ENCODE data around the gene SP110. TPM values are rescaled to one million over a fixed set of nuclear protein-coding genes. Genes with fewer than 3 reads are reported as not detected.
A peak's percentile ranks its signal among the peaks of the same experiment; 100 is the strongest.

SP110 gene
- total and polyA plus RNA-seq, 7 experiments from 2014 or later = 89.8 to 182 (median 108) TPM

- no peaks in the 10 kb centered on the region for H3K9me3 ChIP-seq (ENCODE audit: control insufficient read depth in 2 of 3, low read length in 3 of 3)
- H3K36me3 ChIP-seq (ENCODE audit: control insufficient read depth in 2 of 3, insufficient read depth in 3 of 3, low read length in 3 of 3) = no peaks in the 10 kb centered on the region
- POLR2A ChIA-PET = no interaction called here
- CTCF ChIA-PET = interaction anchor here (0.7 kb wide), 1 partner anchor 375 kb away, joined by 3 read pairs; no protein-coding TSS in a partner anchor
- no peaks in the 10 kb centered on the region for H3K27me3 Mint-ChIP-seq
- intact Hi-C loops (cut with micrococcal nuclease) = no loop called here
- H3K36me3 Mint-ChIP-seq = peaks cover 0 to 17% (median 1%) of the 10 kb centered on the region in 5 donors
- no peaks in the 10 kb centered on the region for H3K27me3 ChIP-seq (ENCODE audit: control insufficient read depth in 2 of 2, insufficient read depth in 2 of 2, low read length in 2 of 2)
- H3K4me1 Mint-ChIP-seq = peaks cover 6 to 10% (median 6%) of the 10 kb centered on the region in 7 donors
- DNase-seq = no peak
- ATAC-seq = no peak
- H3K4me3 Mint-ChIP-seq = no peak overlapping the region
- peaks cover 0 to 5% (median 0%) of the 10 kb centered on the region in 11 donors for H3K9me3 Mint-ChIP-seq
- H3K27ac Mint-ChIP-seq = no peak overlapping the region
- H3K4me3 ChIP-seq (ENCODE audit: low read length) = no peak overlapping the region
- no peaks in the 10 kb centered on the region for H3K4me1 ChIP-seq (ENCODE audit: control insufficient read depth in 2 of 2, insufficient read depth in 2 of 2, low read length in 2 of 2)
- H3K27ac ChIP-seq (ENCODE audit: low read depth, low read length) = no peak overlapping the region
These were observed 61.3 kb downstream of the SP110 start for GRCh38 chr2:230158468-230158867.

GRCh38 chr2:230156782-230157699, 62.7 kb downstream of the SP110 start:
- DNase-seq = no peak
- H3K27me3 ChIP-seq (ENCODE audit: control insufficient read depth in 2 of 2, insufficient read depth in 2 of 2, low read length in 2 of 2) = no peaks in the 10 kb centered on the region
- ATAC-seq = no peak
- no peaks in the 10 kb centered on the region for H3K9me3 ChIP-seq (ENCODE audit: control insufficient read depth in 2 of 3, low read length in 3 of 3)
- Mint-ChIP-seq H3K9me3 (peaks cover 0 to 5% (median 2%) of the 10 kb centered on the region in 11 donors), H3K4me3 (no peak overlapping the region), H3K27ac (peak overlapping the region in 2 of 9 donors; percentile 33 to 81), H3K4me1 (peaks cover 5 to 10% (median 6%) of the 10 kb centered on the region in 7 donors), H3K36me3 (peaks cover 0 to 12% (median 5%) of the 10 kb centered on the region in 5 donors), H3K27me3 (no peaks in the 10 kb centered on the region)
- H3K36me3 ChIP-seq (ENCODE audit: control insufficient read depth in 2 of 3, insufficient read depth in 3 of 3, low read length in 3 of 3) = no peaks in the 10 kb centered on the region
- H3K4me1 ChIP-seq (ENCODE audit: control insufficient read depth in 2 of 2, insufficient read depth in 2 of 2, low read length in 2 of 2) = no peaks in the 10 kb centered on the region
- ChIA-PET CTCF (no interaction called here), POLR2A (no interaction called here)
- intact Hi-C loops (cut with micrococcal nuclease) = no loop called here
- H3K27ac ChIP-seq (ENCODE audit: low read depth, low read length) = no peak overlapping the region
- no peak overlapping the region for H3K4me3 ChIP-seq (ENCODE audit: low read length)

GRCh38 chr2:230155359-230155758, 64.4 kb downstream of the SP110 start:
- Mint-ChIP-seq H3K4me3 (no peak overlapping the region), H3K36me3 (peaks cover 0 to 11% (median 7%) of the 10 kb centered on the region in 5 donors), H3K27ac (peak overlapping the region in 1 of 9 donors; percentile 36), H3K9me3 (peaks cover 0 to 8% (median 2%) of the 10 kb centered on the region in 11 donors), H3K27me3 (no peaks in the 10 kb centered on the region), H3K4me1 (peaks cover 4 to 6% (median 6%) of the 10 kb centered on the region in 7 donors)
- intact Hi-C loops (cut with micrococcal nuclease) = no loop called here
- no peak overlapping the region for H3K27ac ChIP-seq (ENCODE audit: low read depth, low read length)
- ChIA-PET POLR2A (interaction anchor here (0.6 kb wide), 1 partner anchor 163 kb away, joined by 3 read pairs; no protein-coding TSS in a partner anchor), CTCF (no interaction called here)
- DNase-seq (no peak), ATAC-seq (no peak)
- H3K36me3 ChIP-seq (ENCODE audit: control insufficient read depth in 2 of 3, insufficient read depth in 3 of 3, low read length in 3 of 3) = no peaks in the 10 kb centered on the region
- H3K27me3 ChIP-seq (ENCODE audit: control insufficient read depth in 2 of 2, insufficient read depth in 2 of 2, low read length in 2 of 2) = no peaks in the 10 kb centered on the region
- H3K4me1 ChIP-seq (ENCODE audit: control insufficient read depth in 2 of 2, insufficient read depth in 2 of 2, low read length in 2 of 2) = no peaks in the 10 kb centered on the region
- H3K4me3 ChIP-seq (ENCODE audit: low read length) = no peak overlapping the region
- no peaks in the 10 kb centered on the region for H3K9me3 ChIP-seq (ENCODE audit: control insufficient read depth in 2 of 3, low read length in 3 of 3)

GRCh38 chr2:230153390-230153976, 66.3 kb downstream of the SP110 start:
- Mint-ChIP-seq H3K27me3 (no peaks in the 10 kb centered on the region), H3K36me3 (peaks cover 0 to 11% (median 7%) of the 10 kb centered on the region in 5 donors), H3K4me3 (no peak overlapping the region), H3K9me3 (peaks cover 0 to 8% (median 2%) of the 10 kb centered on the region in 11 donors), H3K4me1 (peaks cover 0 to 2% (median 0%) of the 10 kb centered on the region in 7 donors), H3K27ac (peak overlapping the region in 1 of 9 donors; percentile 45)
- Histone ChIP-seq H3K27ac (ENCODE audit: low read depth, low read length) (no peak overlapping the region), H3K9me3 (ENCODE audit: control insufficient read depth in 2 of 3, low read length in 3 of 3) (no peaks in the 10 kb centered on the region), H3K4me1 (ENCODE audit: control insufficient read depth in 2 of 2, insufficient read depth in 2 of 2, low read length in 2 of 2) (no peaks in the 10 kb centered on the region), H3K27me3 (ENCODE audit: control insufficient read depth in 2 of 2, insufficient read depth in 2 of 2, low read length in 2 of 2) (no peaks in the 10 kb centered on the region), H3K36me3 (ENCODE audit: control insufficient read depth in 2 of 3, insufficient read depth in 3 of 3, low read length in 3 of 3) (no peaks in the 10 kb centered on the region), H3K4me3 (ENCODE audit: low read length) (no peak overlapping the region)
- POLR2A ChIA-PET = no interaction called here
- ATAC-seq = no peak
- DNase-seq = no peak
- CTCF ChIA-PET = no interaction called here
- intact Hi-C loops (cut with micrococcal nuclease) = no loop called here

- peaks cover 0 to 3% (median 0%) of the 10 kb centered on the region in 7 donors for H3K4me1 Mint-ChIP-seq
- ChIA-PET CTCF (interaction anchor here (0.8 kb wide), 1 partner anchor 60 kb away, joined by 4 read pairs; no protein-coding TSS in a partner anchor), POLR2A (no interaction called here)
- H3K4me3 Mint-ChIP-seq = no peak overlapping the region
- Histone ChIP-seq H3K9me3 (ENCODE audit: control insufficient read depth in 2 of 3, low read length in 3 of 3) (no peaks in the 10 kb centered on the region), H3K27ac (ENCODE audit: low read depth, low read length) (no peak overlapping the region), H3K4me3 (ENCODE audit: low read length) (no peak overlapping the region), H3K27me3 (ENCODE audit: control insufficient read depth in 2 of 2, insufficient read depth in 2 of 2, low read length in 2 of 2) (no peaks in the 10 kb centered on the region), H3K4me1 (ENCODE audit: control insufficient read depth in 2 of 2, insufficient read depth in 2 of 2, low read length in 2 of 2) (no peaks in the 10 kb centered on the region), H3K36me3 (ENCODE audit: control insufficient read depth in 2 of 3, insufficient read depth in 3 of 3, low read length in 3 of 3) (no peaks in the 10 kb centered on the region)
- H3K9me3 Mint-ChIP-seq = peaks cover 0 to 8% (median 0%) of the 10 kb centered on the region in 11 donors
- ATAC-seq (no peak), DNase-seq (no peak)
- no peak overlapping the region for H3K27ac Mint-ChIP-seq
- peaks cover 0 to 11% (median 7%) of the 10 kb centered on the region in 5 donors for H3K36me3 Mint-ChIP-seq
- intact Hi-C loops (cut with micrococcal nuclease) = no loop called here
- H3K27me3 Mint-ChIP-seq = no peaks in the 10 kb centered on the region
These were observed 67.5 kb downstream of the SP110 start for GRCh38 chr2:230152334-230152733.

- ChIA-PET POLR2A (no interaction called here), CTCF (no interaction called here)
- Mint-ChIP-seq H3K9me3 (peaks cover 5 to 19% (median 8%) of the 10 kb centered on the region in 11 donors), H3K4me3 (no peak overlapping the region), H3K27ac (no peak overlapping the region), H3K4me1 (peaks cover 0 to 5% (median 0%) of the 10 kb centered on the region in 7 donors), H3K36me3 (peaks cover 0 to 13% (median 8%) of the 10 kb centered on the region in 5 donors), H3K27me3 (peaks cover 0 to 10% (median 6%) of the 10 kb centered on the region in 5 donors)
- no peak for DNase-seq
- intact Hi-C loops (cut with micrococcal nuclease) = no loop called here
- H3K4me3 ChIP-seq (ENCODE audit: low read length) = no peak overlapping the region
- no peaks in the 10 kb centered on the region for H3K27me3 ChIP-seq (ENCODE audit: control insufficient read depth in 2 of 2, insufficient read depth in 2 of 2, low read length in 2 of 2)
- peaks cover 0 to 6% (median 0%) of the 10 kb centered on the region in 3 experiments for H3K9me3 ChIP-seq (ENCODE audit: control insufficient read depth in 2 of 3, low read length in 3 of 3)
- no peak overlapping the region for H3K27ac ChIP-seq (ENCODE audit: low read depth, low read length)
- no peak for ATAC-seq
- H3K36me3 ChIP-seq (ENCODE audit: control insufficient read depth in 2 of 3, insufficient read depth in 3 of 3, low read length in 3 of 3) = no peaks in the 10 kb centered on the region
- no peaks in the 10 kb centered on the region for H3K4me1 ChIP-seq (ENCODE audit: control insufficient read depth in 2 of 2, insufficient read depth in 2 of 2, low read length in 2 of 2)
These were observed 75.4 kb downstream of the SP110 start for GRCh38 chr2:230144355-230144754.

Data from naive thymus-derived CD4-positive, alpha-beta T cell (primary cell).